Activated CD4-positive, alpha-beta T cell treated with anti-CD3 and anti-CD28 coated beads for 24 hours (primary cell): ENCODE results near the gene ULBP2.
"Not testable (repeated sequence)": the region's sequence is repeated elsewhere in the genome, so short reads cannot be mapped to it uniquely, and the experiment has no call there.

Source experiments
- DNase-seq, 2 donors: peaks; one replicate each; pipeline ENCODE4 v3.0.0-alpha.2; 2020; ENCODE audit warnings: low read depth in 2 of 2

ULBP2 gene

DNA sequence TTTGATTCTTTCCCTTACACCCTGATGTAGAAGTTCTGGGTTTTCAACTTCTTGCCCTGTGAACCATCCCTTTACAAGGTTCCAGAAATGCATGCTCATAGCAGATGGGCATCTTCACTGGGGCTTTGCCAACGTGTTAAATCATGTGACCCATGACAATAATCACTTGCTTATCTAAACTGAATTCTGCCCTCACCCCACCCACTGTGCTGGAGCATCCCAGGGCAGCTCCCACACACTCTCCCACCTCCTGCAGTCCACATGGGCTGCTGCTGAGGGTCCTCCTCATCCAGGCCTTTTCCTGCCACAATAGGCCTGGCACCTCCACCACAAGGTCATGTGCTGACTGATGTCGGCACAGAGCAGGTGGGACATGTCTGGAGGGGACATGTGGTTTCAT is 26.2 kb downstream of the ULBP2 start:
- not testable (repeated sequence) for DNase-seq

- not testable (repeated sequence) for DNase-seq
These were observed 27.1 kb downstream of the ULBP2 start for GRCh38 chr6:149968909-149969308.

- DNase-seq, result no peak
These were observed 27.8 kb downstream of the ULBP2 start for GRCh38 chr6:149969635-149970034.

DNA sequence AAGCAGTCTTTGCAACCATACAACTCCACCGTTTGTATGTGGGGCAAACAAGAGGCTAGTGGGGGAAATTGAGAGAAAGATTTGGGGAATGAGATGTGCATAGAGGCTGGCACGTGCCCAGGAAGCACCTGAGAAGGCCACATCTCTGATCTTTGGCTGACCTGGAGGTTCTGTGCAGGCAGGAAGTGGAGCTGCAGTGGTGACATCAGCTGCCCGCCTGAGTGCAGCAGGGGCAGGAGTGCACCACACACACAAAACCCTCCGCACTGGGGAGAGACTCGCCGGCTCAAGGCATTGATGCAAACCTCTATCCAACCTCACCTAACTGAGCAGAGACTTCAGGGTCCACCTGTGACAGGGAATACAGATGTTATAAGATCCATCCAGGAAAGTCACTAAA is 32.6 kb downstream of the ULBP2 start:
- DNase-seq, result not testable (repeated sequence)

- no peak for DNase-seq
These were observed 33.0 kb downstream of the ULBP2 start for GRCh38 chr6:149974825-149975224.

- no peak for DNase-seq
These were observed 33.6 kb downstream of the ULBP2 start for GRCh38 chr6:149975400-149975799.

GRCh38 chr6:149977221-149977620 is 35.4 kb downstream of the ULBP2 start:
- no peak for DNase-seq

DNA sequence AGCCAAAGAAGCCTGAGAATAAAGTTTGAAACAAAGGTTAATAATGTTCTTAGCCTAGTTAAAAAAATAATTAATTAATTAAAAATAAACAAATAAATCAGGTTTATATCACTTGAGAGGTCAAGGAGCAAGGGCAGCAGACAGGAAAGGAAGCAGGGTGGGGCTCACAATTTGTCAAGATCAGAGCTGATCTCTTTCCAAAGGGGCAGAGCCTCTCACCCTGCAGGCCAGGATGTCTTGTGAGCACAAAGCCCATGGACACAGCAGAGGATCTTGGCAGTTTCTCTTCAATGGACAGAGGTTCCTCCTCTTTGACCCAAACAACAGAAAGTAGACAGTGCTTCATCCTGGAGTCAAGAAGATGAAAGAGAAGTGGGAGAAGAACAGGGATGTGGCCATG is 36.8 kb downstream of the ULBP2 start:
- DNase-seq, result no peak

GRCh38 chr6:149979293-149979692 is 37.5 kb downstream of the ULBP2 start:
- DNase-seq, result no peak

DNA sequence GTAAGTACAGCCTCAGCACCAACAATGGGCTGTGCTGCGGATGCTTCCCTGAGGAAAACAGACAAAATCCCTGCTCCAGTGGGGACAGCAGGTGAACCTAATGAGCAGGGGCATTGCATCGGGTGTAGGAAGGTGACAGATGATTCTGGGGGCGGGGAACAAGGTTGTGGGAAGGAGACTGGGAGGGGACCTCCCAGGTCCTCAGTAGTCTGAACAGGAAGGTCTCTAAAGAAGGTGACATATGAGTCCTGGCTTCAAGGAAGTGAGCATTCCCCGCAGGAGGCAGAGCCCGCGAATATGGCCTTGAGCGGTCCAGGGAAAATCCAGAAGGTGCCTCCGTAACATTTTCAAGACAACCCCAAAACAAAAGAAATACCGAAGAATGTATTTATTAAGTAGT is 41.3 kb downstream of the ULBP2 start:
- no peak for DNase-seq

DNA sequence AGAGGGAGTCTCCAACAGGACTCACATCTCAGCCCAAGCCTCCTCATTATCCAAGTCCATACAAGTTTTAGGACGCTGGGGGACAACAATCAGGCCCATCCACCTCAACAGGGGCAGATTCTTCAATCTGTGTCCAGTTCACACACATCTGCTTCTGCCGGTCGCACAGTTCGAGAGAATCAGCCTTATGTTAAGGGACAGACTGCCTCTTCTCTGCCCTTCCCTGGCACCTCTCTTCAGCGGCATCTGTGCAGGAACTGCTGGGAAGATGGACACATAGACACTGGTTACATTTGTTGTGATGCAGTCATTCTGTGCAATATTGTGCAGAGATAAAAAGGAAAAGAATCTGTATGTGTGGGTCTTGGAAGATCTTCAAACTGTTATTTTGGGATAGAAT is 43.0 kb downstream of the ULBP2 start:
- DNase-seq, result no peak

DNA sequence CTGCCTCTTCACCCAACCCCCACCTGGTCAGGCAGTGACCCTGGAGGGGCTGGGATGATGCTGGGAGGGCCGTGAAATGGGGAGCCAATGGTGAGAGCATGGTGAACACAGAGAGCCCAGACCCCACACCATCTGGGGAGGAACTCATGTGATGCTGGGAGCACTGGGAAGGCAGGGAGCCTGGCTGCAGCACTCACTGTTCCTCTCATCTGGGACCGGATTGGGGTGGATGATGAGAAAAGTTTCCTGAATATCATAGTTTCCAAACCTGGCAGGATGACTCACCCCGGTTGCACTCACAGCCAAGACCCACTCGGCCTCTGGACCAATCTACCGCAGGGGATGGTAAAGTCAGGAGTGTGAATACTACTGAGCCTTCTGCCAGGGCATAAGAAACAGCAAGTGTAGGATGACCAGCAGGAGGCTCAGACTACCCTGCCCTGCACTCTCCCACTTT is 43.7 kb downstream of the ULBP2 start:
- no peak for DNase-seq

DNA sequence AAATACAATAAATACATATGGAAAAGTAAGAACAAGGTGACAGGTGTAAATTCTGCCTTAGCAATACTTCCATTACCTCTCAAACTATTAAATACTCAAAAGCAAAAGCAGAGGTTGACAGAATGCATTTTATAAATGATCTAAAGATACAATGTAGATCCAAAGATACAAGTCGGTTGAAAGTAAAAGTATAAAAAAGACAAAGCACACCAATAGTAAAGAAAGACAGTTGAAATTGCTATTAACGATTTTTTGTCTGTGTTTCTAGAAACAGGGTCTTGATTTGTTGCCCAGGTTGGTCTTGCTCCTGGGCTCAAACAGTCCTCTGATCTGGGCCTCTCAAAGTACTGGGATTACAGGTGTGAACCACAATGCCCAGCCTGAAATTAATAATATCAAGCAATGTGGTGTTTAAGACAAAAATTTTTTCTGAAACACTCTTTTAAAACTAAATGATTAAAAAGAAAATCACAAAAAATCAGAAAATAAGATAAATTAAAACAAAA is 45.8 kb downstream of the ULBP2 start:
- no peak for DNase-seq

DNA sequence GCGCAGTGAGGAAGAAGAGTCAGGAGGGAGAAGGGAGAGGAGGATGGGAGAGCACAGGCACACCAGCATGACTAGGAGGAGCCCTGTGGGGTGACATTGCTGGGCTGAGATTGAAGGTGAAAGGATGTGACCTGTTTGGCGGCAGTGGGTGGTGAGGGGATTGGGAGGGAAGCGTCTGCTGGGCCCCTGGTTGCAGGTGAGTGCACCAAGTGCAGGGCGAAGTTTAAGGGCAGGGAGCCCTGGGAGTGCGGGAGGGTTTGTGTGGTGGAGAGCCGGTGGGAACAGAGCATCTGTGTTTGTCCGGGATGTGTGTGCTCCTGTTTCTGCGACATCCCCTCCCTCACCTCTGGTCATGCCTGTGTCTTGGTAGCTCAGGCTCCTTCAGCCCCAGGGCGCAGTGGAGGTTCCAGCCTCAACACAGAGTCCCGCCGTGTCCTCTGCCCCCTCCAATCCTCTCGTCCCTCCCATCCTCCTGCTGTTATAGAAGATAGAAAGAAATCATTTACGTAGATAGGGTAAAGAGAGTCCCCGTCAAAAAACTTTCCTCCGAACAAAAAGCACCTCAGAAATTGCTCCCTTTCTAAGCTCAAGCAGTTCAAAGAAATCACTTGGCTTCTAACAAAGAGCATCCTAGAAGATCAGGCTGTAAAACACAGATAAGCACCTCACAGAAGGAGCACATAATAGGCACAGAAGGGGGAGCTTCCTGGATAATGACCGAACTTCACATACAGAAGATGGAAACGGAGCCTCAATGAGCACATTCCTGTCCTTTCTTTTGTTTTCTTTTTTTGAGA is 46.9 kb downstream of the ULBP2 start:
- no peak for DNase-seq

- DNase-seq, result no peak
These were observed 48.4 kb downstream of the ULBP2 start for GRCh38 chr6:149990212-149990660.

DNA sequence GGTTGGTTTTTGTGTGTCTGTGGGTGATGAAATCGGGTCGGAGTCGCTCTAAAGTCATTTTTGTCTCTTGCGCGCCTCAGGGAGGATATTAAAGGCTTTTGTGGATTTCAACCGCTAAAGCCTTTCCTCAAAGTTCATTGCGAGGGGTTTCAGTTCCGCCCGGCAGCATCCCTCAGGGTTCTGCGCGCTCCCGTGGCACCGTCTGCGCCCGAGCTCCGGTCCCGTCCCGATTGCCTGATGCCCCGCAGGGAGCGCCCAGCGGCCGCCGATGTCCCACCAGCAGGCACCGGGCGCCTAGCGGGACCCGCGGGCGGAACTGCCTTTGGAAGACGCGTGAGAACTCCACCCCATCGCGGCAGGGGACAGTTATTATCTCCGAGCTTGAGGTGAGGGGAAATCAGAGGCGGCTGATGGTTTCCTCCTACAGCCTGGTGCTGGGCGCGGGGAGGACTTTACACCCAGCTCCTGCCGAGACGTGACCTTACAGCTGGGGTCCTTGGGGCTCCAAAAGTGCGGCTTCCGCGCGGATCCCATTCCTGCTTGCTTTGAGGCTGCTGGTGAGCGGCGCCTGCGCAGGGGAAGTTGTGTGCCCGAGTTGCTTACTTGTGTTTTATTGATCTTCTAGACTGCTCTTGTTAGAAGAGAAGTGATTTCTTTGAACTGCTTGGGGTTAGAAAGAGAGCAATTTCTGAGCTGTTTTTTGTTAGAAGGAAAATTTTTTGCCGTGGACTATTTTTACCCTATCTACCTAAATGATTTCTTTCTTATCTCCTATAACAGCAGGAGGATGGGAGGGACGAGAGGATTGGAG is 49.1 kb downstream of the ULBP2 start:
- no peak for DNase-seq

DNA sequence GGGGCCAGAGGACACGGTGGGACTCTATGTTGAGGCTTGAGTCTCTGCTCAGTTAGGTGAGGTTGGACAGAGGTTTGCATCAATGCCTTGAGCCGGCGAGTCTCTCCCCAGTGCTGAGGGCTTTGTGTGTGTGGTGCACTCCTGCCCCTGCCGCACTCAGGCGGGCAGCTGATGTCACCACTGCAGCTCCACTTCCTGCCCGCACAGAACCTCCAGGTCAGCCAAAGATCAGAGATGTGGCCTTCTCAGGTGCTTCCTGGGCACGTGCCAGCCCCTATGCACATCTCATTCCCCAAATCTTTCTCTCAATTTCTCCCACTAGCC is 49.6 kb downstream of the ULBP2 start:
- DNase-seq, result not testable (repeated sequence)

DNA sequence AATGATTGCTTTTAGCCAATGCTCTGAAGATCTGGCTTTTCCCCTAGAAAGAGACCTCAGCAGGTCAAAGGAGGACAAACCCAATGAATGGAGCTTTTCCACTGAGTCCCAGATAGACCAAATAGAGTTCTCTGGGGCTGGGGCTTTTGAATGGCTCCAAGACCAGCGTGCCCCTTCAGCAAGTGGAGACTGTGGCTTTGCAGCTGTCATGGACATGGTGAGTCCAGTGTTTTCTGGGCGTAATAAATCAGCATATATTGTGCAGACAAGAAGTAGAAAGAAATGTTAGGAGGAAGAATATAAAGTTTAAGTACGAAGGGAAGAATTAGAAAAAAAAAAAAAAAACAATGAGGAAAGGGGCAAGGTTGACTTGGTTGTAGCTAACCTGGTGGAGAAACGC is 50.0 kb downstream of the ULBP2 start:
- no peak for DNase-seq

- no peak for DNase-seq
These were observed 53.5 kb downstream of the ULBP2 start for GRCh38 chr6:149995235-149995750.

DNA sequence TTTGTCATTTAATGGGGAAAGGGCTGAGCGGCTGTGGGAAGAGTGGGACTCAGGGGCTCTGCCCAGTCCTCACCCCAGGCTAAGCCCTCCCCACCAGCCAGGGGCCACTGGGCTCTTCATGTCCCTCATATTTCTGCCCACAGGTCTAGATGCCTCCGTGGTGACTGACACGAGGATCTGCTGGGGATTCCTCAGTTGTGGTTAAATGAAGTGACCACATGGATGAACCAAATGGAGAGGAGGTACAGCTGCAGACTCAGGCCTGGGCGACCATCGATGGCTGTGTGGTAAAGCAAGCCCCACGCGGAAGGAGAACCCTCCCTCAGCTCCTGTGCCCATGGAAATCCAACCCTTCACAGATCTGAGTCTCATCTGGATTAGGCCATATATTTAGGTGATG is 54.2 kb downstream of the ULBP2 start:
- no peak for DNase-seq
